MM.1S (cell line): ENCODE results near the gene KIDINS220.

ENCODE experiments used
- CTCF ChIP-seq: fragments of 300-600 bp; sonication (generic); IDR thresholded peaks from 2 replicates; pipeline ENCODE4 v1.5.1; 2016; ENCODE audit warnings: antibody characterized with exemption, low read length, mixed read lengths
- EZH2 ChIP-seq: fragments of 300-600 bp; sonication (generic); optimal IDR thresholded peaks from 2 replicates; pipeline ENCODE3; 2017; ENCODE audit warnings: low read depth, mild to moderate bottlenecking, antibody characterized with exemption, low read length, mixed read lengths

GRCh38 chr2:8817221-8817620 lies 20.2 kb downstream of the KIDINS220 start:
- TF ChIP-seq CTCF (no peak), EZH2 (no peak)
